Spleen (tissue), 7 donors: ENCODE results near the gene PALMD.

Source experiments
- CTCF ChIP-seq, 11 experiments: fragments of 200-600 bp in 7 of 11; fragments of 450-650 bp in 4 of 11; sonication (generic) in 4 of 11; IDR thresholded peaks in 8 of 11; conservative IDR thresholded peaks in 3 of 11; 1 replicate in 7 of 11; 2 replicates in 4 of 11; pipeline versions ENCODE4 v1.4.0 to v1.8.0; 2016 to 2021; ENCODE audit warnings: antibody characterized with exemption in 11 of 11, inconsistent platforms in 4 of 11, mild to moderate bottlenecking in 1 of 11
- POLR2A ChIP-seq, 3 donors: fragments of 450-650 bp; IDR thresholded peaks; one replicate each; pipeline ENCODE4 v1.5.1; 2017; ENCODE audit warnings: antibody characterized with exemption in 3 of 3, mild to moderate bottlenecking in 1 of 3
- donor health status: DM: no; HTN: no; CAD: no; lungs with moderate emphysema.
- donor health status: DM: no; HTN: no; CAD: no.
- donor health status: DM: no; HTN: no; CAD: no.

- TF ChIP-seq CTCF (IDR thresholded peaks at IDR 0.05 in 8 of 11, conservative IDR thresholded peaks at IDR 0.05 in 3 of 11) (peak; percentile 44 to 84 (median 75)), POLR2A (IDR thresholded peaks at IDR 0.05) (no peak)
Observed at GRCh38 chr1:99707535-99708142, 61.7 kb downstream of the PALMD start.
